GM21367 (cell line): ENCODE data around the gene PLD1.

Experiments
- ATAC-seq: cut with Tn5 transposase; IDR thresholded peaks from one replicate; pipeline ENCODE4 v1.9.1; 2021; ENCODE audit not compliant: unreplicated experiment

The PLD1 gene

DNA sequence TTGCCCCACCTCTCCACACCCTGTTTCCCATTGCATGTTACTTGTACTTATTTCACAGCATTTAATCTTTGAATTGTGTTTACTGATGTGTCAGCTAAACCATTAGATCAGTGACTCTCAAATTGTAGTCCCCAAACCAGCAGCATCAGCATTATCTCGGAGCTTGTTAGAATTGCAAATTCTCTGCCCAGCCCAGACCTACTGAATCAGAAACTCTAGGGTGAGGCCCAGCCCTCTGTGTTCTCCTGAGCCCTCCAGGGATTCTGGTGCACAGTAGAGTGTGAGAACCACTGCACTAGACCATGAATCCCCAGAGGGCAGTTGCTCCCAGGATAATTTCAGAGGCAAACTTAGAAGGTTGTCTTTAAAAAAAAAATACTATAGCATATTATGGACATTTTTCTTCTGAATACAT is 13.0 kb downstream of the PLD1 start:
- peak; percentile 66 for ATAC-seq

GRCh38 chr3:171796625-171797264 is 13.5 kb downstream of the PLD1 start:
- no peak for ATAC-seq

DNA sequence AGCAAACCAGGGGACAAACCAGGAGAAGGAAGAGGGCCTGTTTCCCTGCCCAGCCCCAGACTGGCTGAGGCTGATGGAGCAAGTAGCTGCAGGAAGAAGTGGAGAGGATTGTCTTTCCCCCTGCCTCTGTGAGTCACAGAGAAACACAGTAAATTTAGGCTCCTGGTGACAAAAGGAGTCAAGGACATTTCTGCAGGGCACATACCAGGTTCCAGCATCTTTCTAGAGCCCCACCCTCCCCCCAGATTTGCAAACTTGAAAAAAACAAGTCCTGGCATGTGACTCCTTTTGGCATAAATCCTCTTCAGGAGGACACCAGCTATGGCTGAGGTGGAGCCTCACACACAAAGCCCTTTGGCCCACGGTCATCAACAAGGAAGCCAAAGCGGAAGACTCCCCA is 17.8 kb downstream of the PLD1 start:
- no peak for ATAC-seq

- ATAC-seq, result no peak
These were observed 18.6 kb downstream of the PLD1 start for GRCh38 chr3:171791692-171792076.

DNA sequence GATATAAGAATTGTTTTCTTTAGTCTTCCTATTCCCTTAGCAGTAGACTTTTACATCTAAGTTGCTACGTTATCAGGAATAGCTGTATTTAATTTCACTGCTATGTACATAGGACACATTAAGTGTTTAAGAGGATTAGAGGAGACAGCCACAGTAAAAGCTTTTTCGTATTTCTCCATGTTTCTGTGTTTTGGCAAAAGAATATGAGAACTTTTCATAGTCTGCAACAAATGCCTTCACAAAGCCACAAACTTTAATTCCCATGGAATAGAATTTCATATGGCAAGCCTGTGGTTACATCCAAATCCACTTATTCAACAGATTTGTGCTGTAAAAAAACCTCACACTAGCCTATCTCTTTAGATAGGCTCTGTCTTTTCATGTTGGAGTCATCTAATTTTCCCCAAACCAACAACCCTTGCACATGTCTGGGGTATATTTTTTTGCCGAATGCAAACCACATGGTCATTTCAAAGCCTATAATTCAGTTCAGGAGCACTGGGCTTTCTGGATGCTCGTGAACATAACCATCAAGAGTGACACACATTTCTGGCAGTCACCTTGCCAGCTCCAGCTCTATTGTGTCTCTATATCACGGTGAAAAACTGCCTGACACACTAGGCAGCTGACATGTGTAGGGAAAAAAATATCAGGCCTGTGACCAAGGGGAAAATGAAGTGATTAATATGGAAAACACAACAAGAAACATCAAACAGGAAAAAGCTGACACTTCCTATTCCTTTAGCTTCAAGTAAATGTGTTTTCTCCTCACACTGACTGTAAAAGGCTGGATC is 19.2 kb downstream of the PLD1 start:
- no peak for ATAC-seq

DNA sequence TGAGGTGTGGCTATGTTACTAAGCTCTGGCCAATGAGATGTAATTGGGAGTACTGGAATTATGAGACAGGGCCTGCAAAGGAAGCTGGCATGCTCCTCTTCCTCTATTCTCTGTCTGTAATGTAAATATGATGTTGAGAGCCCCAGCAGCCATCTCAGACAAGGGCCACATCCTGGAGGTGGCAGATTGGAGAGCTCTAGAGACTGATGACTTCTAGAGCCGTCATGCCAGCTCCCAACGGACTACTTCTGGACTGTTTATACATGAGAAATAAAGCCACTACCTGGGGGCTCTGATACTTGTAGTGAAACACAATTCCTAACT is 19.7 kb downstream of the PLD1 start:
- ATAC-seq, result no peak

GRCh38 chr3:171789759-171790505 is 20.4 kb downstream of the PLD1 start:
- ATAC-seq, result no peak

GRCh38 chr3:171788546-171789351 is 21.5 kb downstream of the PLD1 start:
- ATAC-seq, result no peak

GRCh38 chr3:171786997-171787396 is 23.3 kb downstream of the PLD1 start:
- ATAC-seq, result no peak

DNA sequence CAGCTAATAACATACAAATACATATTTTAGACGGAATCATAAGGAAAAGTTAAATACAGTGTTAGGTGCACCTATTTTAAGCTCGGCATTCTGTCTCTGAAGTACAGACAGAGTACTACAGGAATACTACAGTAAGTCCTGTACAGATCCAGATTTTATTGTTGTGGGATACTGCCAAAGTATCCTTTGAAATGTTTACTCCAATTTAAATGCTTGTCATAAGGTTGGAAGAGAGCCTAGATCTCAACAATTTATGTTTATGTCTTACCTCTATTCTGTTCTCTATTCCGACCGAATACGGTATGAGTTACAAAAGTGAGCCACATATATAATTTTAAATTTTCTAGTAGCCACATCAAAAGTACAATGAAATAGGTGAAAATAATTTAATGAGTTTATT is 25.3 kb downstream of the PLD1 start:
- ATAC-seq, result no peak

DNA sequence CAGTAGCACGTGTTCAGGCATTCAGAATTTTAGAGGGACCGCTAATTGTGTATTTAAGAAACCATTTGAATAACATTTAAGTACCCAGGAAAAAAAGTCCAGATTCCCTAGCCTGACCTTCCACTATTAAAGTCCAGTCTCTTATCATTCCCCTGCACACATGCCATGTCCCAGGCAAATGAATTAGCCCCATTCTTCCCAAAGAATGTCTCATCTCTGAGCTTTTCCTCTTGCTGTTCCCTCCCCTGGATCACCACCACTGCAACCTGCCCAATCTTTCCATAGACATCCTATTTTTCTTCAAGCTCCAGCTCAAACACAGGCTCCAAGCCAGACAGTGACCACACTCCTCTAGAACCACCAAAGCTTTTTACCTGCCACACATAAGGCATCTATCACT is 25.9 kb downstream of the PLD1 start:
- no peak for ATAC-seq

GRCh38 chr3:171783626-171784025 is 26.7 kb downstream of the PLD1 start:
- ATAC-seq, result no peak

GRCh38 chr3:171783086-171783485 is 27.2 kb downstream of the PLD1 start:
- ATAC-seq, result no peak

DNA sequence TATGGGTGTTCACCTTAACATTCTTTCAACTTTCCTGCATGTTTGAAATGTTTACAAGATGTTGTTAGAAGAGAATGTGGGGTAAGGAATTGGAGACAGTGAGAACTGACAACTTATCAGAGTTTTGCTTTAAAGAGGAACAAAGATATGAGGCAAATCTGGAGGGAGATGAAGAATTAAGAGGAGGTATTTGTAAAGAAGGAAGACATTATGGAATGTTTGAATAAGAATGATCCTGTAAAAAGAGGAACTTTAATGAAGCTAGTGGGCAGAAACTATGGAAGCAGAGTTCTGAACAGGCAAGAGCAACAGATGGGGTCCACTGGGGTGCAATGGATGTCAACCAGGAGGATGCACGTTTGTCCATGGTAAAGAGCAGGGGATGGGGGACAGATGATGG is 27.7 kb downstream of the PLD1 start:
- no peak for ATAC-seq

DNA sequence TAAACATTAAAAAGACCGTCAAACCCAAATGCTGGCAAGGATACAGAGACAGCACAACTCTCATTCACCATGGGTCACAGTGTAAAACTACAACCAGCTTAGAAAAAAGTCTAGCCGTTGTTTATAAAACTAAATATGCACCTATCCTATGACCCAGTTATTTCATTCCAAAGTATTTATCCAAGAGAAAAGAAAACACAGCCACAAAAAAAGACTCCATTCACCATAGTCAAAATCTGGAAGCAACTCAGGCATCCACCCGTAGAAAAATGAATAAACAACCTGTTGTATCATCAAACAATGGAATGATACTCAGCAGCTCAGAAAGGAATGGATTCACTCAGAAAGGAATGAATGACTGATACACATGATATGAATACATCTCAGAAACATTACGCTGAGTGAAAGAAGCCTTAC is 28.6 kb downstream of the PLD1 start:
- ATAC-seq, result no peak

DNA sequence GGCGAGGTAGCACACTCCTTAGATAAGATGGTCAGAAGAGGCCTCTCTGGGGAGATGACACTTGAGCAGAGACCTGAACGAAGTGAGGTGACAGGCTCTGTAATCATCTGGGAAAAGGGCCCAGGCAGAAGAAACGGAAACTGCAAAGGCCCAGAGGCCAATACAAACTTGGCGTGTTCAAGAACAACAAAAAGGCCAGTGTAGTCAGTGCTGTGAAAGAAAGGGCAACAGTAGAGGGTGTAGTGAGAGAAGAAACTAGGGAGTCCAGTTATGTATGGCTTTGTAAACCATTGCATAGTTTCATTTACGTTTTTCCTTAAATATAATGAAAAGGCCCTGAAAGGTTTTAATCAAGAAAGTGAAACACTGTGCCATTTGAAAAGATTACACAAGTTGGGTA is 31.8 kb downstream of the PLD1 start:
- ATAC-seq, result no peak

DNA sequence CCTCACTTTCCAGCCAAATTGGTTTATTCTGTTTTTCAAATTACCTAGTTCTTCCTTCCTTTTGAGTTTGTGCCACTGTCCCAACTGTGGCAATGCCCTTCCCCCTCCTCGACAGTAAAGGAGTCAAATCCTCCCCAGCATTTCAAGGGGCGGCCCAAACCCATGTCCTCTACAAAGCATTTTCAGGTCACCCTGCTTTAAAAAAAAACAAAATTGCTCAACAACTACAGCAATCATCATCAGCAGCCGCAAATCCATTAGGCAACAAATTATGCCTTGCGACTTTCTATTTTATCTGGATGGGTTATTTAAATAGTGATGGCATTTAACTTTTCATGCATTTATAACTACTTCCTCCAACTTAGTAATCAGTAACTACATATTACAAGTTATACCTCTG is 32.7 kb downstream of the PLD1 start:
- ATAC-seq, result no peak

DNA sequence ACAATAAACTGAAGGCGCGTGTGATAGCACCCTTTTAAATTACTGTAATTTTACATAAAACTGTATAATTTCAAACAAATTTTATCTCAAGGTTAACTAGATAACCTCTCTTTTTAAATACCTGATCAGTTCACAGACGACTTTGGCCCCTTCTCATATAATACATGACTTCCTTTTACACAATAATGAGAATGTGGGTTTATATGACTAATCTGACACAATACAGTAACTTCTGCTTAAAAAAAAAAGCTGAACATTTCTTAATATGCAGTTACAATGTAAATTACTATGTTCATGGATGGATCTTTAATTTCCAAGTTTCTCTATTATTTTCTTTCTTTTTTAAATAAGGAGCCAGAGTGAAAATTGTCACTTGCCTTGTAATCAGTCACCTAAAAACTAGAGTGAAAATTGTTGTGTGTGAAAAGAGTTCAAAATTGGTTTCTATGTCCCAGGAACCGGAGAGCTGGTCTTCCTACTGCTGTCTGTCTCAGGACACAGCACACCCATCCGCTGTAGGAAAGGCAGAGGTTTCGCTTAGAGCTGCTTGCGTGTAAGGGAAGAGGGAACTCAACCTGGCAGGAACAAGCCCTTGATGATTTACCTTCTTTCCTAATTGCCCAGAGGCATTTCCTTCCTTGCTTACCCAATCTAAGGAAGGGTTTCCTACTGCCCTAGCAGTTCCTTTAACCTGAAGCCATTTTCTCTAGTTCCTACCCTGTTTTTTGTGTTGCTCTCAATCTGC is 33.3 kb downstream of the PLD1 start:
- ATAC-seq, result no peak

GRCh38 chr3:171776411-171776810 is 33.9 kb downstream of the PLD1 start:
- ATAC-seq, result no peak

DNA sequence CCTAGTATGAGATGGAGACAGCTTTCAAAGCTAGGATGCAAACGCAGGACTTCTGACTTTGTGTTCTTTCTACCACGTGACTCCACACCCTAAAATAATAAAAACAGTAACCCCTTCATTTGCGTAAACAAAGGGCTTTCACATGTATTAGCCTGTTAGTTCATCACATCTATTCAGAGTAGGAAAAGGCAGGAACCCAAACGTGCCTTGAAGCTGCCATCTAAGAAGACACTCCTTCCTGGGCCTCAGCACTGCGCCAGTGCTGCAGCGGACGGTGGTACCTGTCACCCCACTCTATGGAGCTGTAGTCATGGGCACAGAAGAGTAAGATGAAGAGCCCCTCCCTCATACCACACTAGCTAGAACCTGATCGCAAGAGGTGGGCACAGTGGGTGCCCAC is 34.3 kb downstream of the PLD1 start:
- no peak for ATAC-seq

DNA sequence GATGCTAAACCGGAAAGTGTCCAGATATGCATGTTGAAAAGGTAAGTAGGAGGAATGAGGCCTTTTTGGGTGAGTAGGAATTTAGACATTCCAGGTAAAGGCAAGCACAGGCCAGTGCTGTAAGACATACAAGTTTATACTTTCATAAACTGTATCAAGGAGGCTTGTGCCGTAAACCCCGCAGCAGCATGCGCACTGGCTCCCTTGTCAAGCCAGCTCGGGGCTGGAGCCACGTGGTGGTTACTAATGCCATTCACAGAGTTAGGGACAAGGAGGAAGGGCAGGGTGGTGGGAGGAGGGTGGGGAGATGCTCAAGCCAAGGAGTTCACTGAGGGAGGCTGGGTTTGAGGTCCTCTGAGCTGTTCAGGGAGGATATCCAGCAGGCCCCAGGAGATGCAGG is 35.8 kb downstream of the PLD1 start:
- ATAC-seq, result no peak
